GM21786 (cell line): Measurements from ENCODE around the gene GREB1.

Source experiments
- ATAC-seq: cut with Tn5 transposase; IDR thresholded peaks from one replicate; pipeline ENCODE4 v1.9.1; 2021; ENCODE audit not compliant: unreplicated experiment

The GREB1 gene

DNA sequence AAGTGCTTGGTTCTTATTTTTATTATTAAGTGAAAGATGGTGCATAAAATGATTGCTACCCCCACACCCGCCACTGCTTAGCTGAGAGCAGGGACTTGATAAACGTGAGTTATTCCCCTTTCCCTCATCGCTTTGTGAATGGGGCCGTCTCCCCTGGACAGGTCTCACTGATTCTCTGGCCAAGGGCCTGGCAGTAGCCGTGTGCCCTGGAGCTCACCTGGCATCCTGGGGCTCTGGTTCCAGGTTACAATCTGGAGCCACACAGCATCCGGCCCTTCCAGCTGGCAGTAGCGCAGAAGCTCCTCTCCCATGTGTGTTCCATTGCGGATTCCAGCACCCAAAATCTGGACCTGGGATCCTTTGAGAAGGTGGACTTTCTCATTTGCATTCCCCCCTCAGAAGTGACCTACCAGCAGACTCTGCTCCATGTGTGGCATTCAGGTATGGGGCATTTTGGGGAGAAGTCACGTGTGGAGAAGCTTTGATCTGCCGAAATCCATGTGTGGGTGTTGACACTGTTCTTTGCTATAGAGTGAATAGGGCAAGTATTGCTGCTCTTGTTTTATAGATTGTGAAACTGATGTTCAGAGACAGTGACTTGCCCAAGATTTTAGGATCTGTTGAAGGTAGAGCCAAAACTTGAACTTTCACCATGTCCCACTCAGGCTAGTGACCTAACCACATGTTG is 63.8 kb downstream of the GREB1 start:
- no peak for ATAC-seq

DNA sequence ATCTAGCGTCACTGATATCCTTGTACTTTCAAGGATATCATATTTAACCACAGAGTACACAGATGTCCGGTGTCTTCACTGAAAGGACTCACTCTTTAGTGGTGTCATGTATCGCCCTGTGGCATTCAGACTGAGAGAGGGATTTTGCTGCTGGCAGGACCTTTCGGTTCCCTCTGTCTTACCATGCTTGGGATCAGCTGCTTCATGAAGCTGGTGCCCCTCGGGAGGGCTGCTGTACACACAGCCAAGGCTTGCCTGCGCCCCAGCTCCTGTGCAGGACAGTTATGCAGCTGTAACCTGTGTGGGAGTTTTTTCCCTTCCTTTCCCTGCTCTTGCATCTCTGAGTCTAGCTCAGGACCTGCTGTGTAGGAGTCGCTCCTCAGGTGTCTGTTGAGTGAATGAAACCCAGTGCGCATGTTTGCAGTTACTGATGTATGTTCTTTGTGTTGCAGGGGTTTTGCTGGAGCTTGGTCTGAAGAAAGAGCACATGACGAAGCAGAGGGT is 64.4 kb downstream of the GREB1 start:
- no peak for ATAC-seq

DNA sequence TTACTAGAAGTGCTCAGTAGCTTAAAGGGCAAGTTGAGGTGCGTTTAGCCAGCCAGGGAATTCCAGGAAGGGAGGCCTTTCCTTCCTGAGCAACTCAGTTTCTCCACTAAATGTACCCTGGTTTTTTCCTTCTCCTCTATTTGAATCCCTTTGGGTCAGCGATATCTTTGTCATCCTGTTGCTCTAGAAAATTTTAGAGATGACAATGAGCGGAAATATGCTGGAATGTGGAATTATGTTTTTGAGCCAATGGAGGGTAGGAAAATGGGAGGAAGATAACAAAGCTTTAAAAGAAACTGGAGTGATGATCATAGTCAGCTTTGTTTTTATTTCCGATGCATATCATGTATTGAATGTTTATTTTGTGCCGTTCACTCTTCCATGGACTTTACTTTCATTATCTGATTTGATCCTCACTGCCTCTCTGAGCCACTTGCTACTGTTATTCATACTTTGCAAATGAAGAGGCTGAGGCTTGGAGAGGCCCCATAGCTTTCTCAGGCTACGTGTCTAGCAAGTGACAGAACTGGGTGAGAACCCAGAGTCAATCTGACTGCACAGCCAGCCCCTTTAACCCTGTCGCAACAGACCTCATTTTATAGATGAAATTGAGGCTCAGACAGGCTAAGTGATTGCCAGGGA is 68.8 kb downstream of the GREB1 start:
- ATAC-seq, result no peak

DNA sequence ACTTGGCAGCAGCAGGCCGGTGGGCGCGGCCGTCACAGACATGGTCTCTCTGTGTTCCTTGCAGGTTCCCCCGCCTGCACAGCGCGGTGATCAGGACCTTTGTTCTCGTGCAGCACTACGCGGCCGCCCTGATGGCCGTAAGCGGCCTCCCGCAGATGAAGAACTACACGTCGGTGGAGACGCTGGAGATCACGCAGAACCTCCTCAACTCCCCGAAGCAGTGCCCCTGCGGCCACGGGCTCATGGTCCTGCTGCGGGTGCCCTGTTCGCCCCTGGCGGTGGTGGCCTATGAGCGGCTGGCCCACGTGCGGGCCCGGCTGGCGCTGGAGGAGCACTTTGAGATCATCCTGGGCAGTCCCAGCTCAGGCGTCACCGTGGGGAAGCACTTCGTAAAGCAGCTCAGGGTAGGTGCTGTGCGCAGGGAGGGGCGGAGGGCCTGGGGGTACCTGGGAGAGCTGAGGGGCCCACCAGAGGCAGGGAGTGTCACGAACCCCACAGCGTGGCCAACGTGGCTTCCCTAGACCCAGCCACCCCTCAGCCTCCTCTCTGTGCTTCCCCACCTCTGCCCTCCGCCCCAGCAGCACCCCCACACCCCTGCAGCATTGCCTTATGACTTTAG is 76.9 kb downstream of the GREB1 start:
- ATAC-seq, result no peak

DNA sequence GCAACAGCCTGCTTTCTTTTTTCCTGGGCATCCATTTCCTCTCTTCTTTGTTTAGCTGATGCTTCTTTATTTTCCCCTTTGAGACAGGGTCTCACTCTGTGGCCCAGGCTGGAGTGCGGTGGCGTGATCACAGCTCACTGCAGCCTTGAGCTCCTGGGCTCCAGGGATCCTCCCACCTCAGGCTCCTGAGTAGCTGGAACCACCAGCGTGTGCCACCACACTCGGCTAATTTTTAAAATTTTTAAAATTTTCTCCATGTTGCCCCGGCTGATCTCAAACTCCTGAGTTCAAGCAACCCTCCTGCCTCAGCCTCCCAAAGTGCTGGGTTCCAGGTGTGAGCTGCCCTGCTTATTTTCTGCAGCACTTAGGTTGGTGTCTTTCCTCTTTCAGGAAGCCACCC is 77.4 kb downstream of the GREB1 start:
- no peak for ATAC-seq

DNA sequence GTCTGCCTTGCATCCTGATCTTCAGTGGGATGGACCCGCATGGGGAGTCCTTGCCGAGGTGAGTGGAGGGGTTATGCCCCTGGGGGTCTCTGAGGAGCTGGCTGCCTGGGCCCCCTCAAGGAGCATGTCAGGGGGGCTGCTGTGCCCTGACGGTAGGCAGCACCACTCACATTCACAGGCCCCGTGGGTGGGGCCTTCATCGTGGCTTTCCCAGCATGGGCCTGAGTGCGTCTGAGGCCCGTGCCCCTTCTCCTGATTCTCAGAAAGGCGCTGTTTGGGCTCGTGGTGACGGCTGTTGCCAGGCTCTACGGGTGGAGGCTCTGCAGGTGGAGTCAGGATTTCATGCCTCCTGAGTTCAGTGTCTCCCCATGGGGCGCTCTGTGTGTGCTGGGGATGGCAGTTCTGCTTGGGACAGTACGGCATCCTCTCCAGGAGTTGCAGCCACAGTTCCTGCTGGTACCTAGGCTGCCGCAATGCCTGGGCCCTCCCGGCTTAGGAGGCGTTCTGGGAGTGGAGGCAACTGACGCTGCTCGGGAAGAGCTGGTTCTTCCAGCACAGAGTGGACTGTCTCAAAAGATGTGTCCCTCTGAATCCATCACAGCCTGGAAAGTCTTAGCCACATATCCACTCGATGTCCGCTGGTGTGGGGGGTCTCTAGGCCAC is 78.8 kb downstream of the GREB1 start:
- no peak for ATAC-seq

DNA sequence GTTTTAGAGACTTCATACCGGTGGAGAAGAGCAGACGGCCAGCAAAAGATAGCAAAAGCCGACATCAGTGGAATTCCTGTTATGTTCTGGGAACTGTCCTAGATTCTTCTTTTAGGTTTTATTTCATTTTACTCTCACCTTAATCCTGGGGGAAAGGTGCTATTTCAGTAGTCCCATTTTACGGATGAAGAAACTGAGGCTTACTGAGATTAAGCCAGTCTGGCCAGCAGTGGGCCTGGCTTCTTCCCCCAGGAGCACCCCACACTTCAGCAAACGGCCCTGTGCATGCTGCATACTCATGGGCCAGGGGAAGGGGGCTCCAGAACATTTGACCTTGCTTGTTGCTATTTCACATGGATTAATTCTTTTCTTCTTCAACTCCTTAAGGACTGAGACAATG is 79.5 kb downstream of the GREB1 start:
- no peak for ATAC-seq

DNA sequence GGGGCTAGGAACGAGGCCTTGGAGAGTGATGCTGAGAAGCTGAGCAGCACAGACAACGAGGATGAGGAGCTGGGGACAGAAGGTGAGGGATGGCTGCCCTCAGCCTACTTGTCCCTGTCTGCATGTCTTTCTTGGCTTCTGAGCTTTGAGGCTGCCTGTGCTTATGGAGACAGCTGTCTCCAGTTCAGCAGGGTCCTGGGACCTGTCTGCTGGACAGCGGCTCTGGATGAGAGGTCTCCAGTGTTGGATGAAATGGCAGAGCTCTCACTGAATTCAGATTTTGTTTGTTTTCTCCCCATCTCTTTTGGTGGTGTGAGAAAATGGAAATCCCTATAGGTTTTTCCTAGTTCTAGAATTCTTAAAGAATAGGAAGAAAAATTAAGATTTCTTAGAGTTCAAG is 81.4 kb downstream of the GREB1 start:
- ATAC-seq, result no peak

DNA sequence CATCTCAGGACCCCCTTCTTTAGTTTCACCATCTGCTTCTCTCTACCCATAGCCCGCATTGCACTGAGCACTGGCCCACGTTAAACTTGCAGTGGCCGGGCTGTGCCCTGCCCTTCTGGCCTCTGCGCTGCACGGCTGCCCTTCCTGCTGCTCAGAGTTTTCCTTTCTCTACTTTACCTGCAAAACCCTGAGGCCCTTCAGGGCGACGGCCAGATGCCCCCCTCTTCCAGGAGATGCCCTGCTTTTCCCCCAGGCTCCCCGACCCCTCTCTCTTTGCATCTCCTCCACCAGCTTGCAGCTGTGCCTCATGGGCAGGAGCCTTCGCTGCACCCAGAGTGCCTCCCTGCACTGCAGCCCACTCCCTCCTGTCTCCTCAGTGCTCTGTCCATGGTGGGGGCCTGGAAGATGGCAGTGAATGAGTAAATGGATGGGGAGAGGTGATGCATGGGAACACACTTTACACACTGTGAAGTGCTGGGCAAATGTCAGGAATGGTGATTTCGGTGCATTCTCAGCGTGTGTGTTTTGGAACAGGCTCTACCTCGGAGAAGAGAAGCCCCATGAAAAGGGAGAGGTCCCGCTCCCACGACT is 82.3 kb downstream of the GREB1 start:
- no peak for ATAC-seq

DNA sequence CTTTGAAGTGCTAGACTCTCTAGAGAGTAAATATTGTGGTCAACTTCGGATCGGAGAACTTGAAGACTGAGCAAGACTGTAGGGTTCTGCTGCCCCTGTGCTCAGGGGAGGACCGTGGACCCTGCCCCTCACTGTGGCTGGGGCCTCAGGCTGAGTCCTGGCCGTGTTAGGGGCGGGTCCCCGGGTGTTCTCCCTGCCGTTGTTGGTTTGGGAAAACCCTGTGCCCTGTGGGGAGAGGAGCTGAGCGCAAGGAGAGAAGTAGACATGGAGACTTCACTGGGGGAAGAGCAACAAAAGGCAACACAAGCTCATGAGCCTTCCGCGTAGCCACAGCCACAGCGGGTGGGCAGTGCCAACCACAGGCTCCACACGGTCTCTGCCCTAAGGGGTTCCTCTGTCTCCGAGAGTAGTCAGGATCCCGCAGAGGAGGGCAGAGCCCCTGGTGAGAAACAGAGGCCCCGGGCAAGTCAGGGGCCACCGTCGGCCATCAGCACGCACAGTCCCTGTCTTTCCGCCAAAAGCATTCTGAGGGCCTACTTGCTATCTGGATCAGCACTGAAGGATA is 83.1 kb downstream of the GREB1 start:
- no peak for ATAC-seq

DNA sequence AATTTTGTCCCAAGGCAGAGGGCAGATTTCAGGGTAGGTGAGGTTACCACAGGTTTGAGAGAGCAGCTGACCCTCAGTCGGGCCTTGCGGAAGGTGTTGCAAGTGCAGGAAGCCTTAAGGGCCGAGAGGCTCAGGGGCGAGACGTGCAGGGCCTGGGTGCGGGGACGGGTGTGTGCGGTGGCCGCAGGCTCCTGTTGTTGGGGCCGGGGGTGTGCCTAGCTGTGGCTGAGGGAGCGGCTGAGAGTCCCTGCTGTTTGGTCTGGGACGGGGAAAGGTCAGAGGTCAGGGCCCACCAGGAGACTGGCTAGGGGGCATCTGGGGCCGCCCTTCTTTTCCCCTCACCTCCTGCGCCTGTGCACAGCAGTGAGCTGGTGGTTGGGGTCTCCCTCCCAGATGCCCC is 83.7 kb downstream of the GREB1 start:
- ATAC-seq, result no peak

DNA sequence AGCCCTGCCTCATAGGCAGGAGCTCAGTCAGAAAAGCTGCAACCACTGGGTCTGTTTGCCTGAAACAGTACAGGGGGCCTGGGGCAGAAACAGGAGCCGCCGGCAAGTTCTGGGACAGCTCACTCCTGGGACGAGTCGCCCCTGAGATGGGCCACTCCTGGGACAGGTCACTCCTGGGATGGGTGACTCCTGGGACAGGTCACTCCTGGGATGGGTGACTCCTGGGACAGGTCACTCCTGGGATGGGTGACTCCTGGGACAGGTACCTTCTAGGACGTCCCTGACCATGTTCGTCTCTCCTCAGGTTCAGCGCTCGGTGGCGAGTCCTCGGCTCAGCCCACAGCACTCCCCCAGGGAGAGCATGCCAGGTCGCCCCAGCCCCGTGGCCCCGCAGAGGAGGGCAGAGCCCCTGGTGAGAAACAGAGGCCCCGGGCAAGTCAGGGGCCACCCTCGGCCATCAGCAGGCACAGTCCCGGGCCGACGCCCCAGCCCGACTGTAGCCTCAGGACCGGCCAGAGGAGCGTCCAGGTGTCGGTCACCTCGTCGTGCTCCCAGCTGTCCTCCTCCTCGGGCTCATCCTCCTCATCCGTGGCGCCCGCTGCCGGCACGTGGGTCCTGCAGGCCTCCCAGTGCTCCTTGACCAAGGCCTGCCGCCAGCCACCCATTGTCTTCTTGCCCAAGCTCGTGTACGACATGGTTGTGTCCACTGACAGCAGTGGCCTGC is 84.3 kb downstream of the GREB1 start:
- ATAC-seq, result no peak

DNA sequence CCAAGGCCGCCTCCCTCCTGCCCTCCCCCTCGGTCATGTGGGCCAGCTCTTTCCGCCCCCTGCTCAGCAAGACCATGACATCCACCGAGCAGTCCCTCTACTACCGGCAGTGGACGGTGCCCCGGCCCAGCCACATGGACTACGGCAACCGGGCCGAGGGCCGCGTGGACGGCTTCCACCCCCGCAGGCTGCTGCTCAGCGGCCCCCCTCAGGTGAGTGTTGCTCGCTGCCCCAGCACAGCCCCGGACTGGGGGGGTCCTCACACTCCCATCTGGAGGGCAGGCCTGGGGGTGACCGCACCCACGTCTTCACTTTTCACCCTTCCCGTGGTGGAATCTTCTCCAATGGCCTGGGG is 84.8 kb downstream of the GREB1 start:
- no peak for ATAC-seq

DNA sequence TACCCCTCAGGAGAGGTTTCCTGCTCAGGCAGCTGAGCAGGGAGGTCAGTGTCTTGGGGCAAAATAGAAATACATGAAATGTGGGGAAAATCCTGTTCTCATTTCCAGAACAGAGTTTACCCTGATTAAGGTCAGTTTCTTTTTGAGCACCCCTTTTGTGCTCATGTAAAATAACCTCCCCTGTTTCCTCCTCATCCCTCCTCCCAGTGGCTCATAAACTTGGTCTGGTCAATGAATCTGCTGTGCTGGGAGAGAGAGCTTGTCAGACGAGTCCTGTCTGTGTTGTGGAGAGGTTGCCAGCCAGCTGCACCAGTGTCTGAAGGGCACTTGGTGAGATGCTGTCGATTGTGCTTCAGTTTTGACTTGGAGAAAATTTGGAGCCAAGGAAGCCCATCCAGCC is 87.6 kb downstream of the GREB1 start:
- no peak for ATAC-seq

DNA sequence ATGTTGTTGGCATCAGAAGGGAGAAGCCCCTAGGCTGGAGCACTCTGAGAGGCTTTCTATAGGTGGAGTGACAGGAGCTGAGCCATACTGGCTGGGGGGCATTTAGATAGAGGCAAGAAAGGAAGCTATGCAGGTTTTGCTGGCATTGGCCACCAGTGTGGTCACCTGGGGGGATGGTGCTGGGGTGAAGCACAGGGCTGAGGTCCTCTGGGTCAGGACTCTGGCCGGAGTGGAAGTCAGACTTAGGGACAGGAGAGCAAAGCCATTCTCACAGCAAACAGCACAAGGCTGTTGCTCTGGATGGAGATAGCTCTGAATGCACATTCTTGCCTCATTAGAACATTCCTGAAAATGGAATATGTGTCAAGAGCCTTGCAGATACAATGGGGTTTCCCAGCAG is 88.8 kb downstream of the GREB1 start:
- no peak for ATAC-seq

DNA sequence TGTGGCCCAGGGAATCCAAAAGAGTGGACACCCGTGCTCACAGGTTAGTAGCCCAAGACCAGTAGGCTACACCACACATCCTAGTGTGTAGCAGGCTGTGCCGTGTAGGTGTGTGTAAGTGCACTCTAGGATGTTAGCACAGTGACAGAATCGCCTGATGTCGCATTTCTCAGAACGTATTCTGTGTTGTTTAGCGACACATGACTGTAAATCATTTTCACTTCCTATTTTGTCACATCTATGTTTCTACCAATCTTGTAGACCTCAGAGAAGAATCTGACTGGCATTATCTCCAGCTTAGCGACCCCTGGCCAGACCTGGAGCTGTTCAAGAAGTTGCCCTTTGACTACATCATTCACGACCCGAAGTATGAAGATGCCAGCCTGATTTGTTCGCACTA is 91.0 kb downstream of the GREB1 start:
- no peak for ATAC-seq

DNA sequence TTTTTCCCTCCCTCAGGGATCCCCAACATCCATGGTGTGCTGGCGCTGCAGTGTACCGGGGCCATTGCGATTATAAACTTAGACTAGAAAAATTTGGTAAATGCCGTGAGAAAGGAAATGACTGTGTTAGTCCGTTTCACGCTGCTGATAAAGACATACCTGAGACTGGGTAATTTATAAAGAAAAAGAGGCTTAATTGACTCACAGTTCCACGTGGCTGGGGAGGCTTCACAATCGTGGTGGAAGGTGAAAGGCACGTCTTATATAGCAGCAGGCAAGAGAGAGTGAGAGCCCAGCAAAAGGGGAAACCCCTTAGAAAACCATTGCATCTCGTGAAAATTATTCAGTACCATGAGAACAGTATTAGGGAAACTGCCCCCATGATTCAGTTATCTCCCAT is 91.8 kb downstream of the GREB1 start:
- no peak for ATAC-seq

DNA sequence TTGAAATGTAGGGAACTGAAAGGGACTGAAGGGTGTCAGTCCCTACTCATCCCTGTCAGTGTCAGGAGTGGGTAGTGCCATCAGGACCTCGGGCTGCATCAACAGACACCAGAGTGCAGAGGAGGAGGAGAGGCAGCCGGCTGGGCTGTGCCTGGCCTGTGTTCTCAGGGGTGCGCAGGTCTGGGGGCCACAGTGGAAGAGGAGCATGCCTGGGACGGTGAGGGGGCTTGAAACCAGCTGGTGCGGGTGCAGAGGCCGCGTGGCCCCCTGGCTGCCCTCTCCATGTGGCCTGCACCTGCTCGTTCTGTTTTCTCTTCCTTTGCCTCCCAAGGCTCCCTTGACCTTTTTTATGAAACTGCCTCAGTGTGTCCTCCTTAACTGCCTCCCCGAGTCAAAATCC is 94.8 kb downstream of the GREB1 start:
- ATAC-seq, result no peak

DNA sequence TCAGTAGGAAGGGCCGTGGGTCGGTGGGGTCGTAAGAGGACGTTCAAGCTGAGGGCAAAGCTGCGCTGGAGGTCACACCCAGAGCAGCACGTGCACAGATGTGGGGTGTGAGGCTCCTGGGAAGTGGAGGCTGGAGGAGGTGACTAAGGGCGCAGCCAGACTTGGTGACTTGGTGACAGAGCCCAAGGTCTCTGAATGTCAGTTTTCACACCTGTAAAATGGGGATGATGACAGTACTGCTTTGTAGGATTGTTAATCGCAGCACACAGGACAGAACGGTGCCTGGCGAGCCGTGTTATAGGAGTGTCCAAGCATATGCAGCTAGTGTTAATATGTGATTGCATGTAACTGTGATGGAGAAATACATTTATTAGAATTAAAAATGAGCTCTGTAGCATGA is 95.4 kb downstream of the GREB1 start:
- no peak for ATAC-seq

DNA sequence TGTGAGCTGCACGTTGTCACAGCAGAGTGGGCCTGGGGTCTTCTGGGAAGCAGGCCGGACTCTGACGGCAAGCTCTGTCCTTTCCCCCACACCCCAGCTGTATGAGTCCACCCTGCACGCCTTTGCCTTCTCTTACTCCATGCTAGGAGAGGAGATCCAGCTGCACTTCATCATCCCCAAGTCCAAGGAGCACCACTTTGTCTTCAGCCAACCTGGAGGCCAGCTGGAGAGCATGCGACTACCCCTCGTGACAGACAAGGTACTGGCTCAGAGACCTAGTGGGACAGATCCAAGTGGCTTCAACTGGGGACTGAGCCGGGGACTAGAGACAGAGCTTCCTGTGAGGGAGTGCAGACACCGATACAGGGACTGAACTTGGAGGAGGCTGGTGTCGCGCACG is 96.0 kb downstream of the GREB1 start:
- ATAC-seq, result no peak

DNA sequence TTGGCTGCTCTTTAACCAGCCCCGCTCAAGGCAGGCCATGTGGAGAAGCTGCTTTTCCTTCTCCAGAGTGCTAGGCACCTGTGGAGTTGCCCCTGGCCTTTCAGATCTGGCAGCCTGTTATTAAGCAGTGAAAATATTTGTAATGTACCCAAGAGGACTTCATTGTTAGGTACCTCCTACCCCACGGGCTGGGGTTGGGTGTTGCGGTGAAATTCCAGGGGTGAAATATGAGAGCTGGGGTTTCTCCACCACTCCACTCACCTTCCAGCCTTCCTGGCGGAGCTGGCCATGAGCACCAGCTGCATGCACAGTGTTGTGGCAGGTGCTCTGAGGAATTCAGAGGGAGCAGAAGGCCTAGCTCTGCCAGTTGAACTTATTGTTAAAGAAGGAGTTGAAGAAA is 97.0 kb downstream of the GREB1 start:
- no peak for ATAC-seq
